T-helper 1 cell (primary cell): ENCODE results near the gene PFDN1.

Source experiments
- DNase-seq, 5 donors: peaks; one replicate each; pipeline ENCODE4 v3.0.0-alpha.2; 2012 to 2020

Gene PFDN1

GRCh38 chr5:140328036-140328764 lies 25.3 kb upstream of the PFDN1 start:
- no peak for DNase-seq

GRCh38 chr5:140327589-140327988 lies 24.7 kb upstream of the PFDN1 start:
- DNase-seq, result no peak

- DNase-seq, result no peak
Measured at GRCh38 chr5:140325486-140325885, 22.6 kb upstream of the PFDN1 start.

GRCh38 chr5:140324617-140325241 lies 21.8 kb upstream of the PFDN1 start:
- DNase-seq, result no peak

- DNase-seq, result no peak
Measured at GRCh38 chr5:140324041-140324600, 21.2 kb upstream of the PFDN1 start.

- no peak for DNase-seq
Measured at GRCh38 chr5:140322751-140323731, 20.1 kb upstream of the PFDN1 start.

- DNase-seq, result no peak
Measured at GRCh38 chr5:140321796-140322195, 18.9 kb upstream of the PFDN1 start.

GRCh38 chr5:140319833-140320232 lies 16.9 kb upstream of the PFDN1 start:
- no peak for DNase-seq

- no peak for DNase-seq
Measured at GRCh38 chr5:140318792-140319191, 15.9 kb upstream of the PFDN1 start.

- DNase-seq, result no peak
Measured at GRCh38 chr5:140317859-140318258, 15.0 kb upstream of the PFDN1 start.

- no peak for DNase-seq
Measured at GRCh38 chr5:140312791-140313189, 9.9 kb upstream of the PFDN1 start.

GRCh38 chr5:140312067-140312790 lies 9.3 kb upstream of the PFDN1 start:
- no peak for DNase-seq

GRCh38 chr5:140311011-140311467 lies 8.1 kb upstream of the PFDN1 start:
- no peak for DNase-seq

- no peak for DNase-seq
Measured at GRCh38 chr5:140310434-140310833, 7.5 kb upstream of the PFDN1 start.

- DNase-seq, result no peak
Measured at GRCh38 chr5:140309706-140310249, 6.9 kb upstream of the PFDN1 start.

- no peak for DNase-seq
Measured at GRCh38 chr5:140305471-140305870, 2.6 kb upstream of the PFDN1 start.

GRCh38 chr5:140303966-140304365 lies 1.1 kb upstream of the PFDN1 start:
- DNase-seq, result no peak

GRCh38 chr5:140301136-140301535 lies 1.8 kb downstream of the PFDN1 start:
- no peak for DNase-seq

GRCh38 chr5:140299056-140299455 lies 3.8 kb downstream of the PFDN1 start:
- DNase-seq, result no peak

GRCh38 chr5:140298183-140298601 lies 4.7 kb downstream of the PFDN1 start:
- no peak for DNase-seq

- DNase-seq, result no peak
Measured at GRCh38 chr5:140297283-140297682, 5.6 kb downstream of the PFDN1 start.

GRCh38 chr5:140296289-140296688 lies 6.6 kb downstream of the PFDN1 start:
- no peak for DNase-seq
